Measurements from ENCODE around the gene APOL6. TPM values are rescaled to one million over a fixed set of nuclear protein-coding genes. Genes with fewer than 3 reads are reported as not detected.

Gene APOL6
- 1.8 to 2.8 TPM (median 2.1 TPM) in 5 replicates for total RNA-seq (2022; extraction: Qiagen RNA extraction; ENCODE audit: low read depth)

GRCh38 chr22:35648066-35649025 lies at the start of gene APOL6:
APOL6 (plus strand) TSS chr22:35648446; CDS start chr22:35656426, 7,980 bp downstream.

GRCh38 chr22:35617137-35617755 lies 31.0 kb upstream of the APOL6 start, which contains the start of gene MB:
MB (minus strand) TSS chr22:35617329; CDS start chr22:35617257, 72 bp downstream.

GRCh38 chr22:35717572-35717971 lies 69.3 kb downstream of the APOL6 start, which contains the start of gene APOL5:
APOL5 (plus strand) TSS chr22:35717872; CDS start chr22:35717872, 0 bp downstream.

Other genes with a start within 250 kb of the APOL6 start
- 65.9 to 104 TPM (median 75.8 TPM) in 5 replicates for gene MCM5, start 248.3 kb upstream of the APOL6 start, total RNA-seq (2022; extraction: Qiagen RNA extraction; ENCODE audit: low read depth)
- gene RASD2, start 107.6 kb upstream of the APOL6 start, total RNA-seq (2022; extraction: Qiagen RNA extraction; ENCODE audit: low read depth) = 0.85 to 1.7 TPM (median 1.4 TPM) in 5 replicates
- 6.4 to 9.1 TPM (median 6.9 TPM) in 5 replicates for gene MB, start 31.1 kb upstream of the APOL6 start, total RNA-seq (2022; extraction: Qiagen RNA extraction; ENCODE audit: low read depth)
- gene APOL5, start 69.4 kb downstream of the APOL6 start, total RNA-seq (2022; extraction: Qiagen RNA extraction; ENCODE audit: low read depth) = not detected in 5 replicates

Measured in A549 treated with CpdA at 1 μM for 4 hours (cell line).